Mesothelial cell of epicardium (in vitro differentiated cells): Measurements from ENCODE around the gene GNAT1. TPM values are rescaled to one million over a fixed set of nuclear protein-coding genes. Genes with fewer than 3 reads are reported as not detected.

ENCODE experiments used
- DNase-seq, 2 experiments: peaks; one replicate each; pipeline ENCODE4 v3.0.0; 2021; ENCODE audit warnings: low spot score in 2 of 2; ENCODE audit not compliant: unreplicated experiment in 2 of 2
- H3K27ac Mint-ChIP-seq: 2 replicates; pipeline ENCODE4 v1.8.0; 2021; ENCODE audit warnings: mixed read lengths
- H3K27me3 Mint-ChIP-seq: 2 replicates; pipeline ENCODE4 v1.8.0; 2021; ENCODE audit warnings: low read depth, mixed read lengths
- H3K36me3 Mint-ChIP-seq: 2 replicates; pipeline ENCODE4 v1.8.0; 2021; ENCODE audit warnings: mixed read lengths
- H3K4me1 Mint-ChIP-seq: 2 replicates; pipeline ENCODE4 v1.8.0; 2021; ENCODE audit warnings: mixed read lengths
- H3K4me3 Mint-ChIP-seq: 2 replicates; pipeline ENCODE4 v1.8.0; 2021; ENCODE audit warnings: mild to moderate bottlenecking, moderate library complexity, mixed read lengths
- H3K9me3 Mint-ChIP-seq: 2 replicates; pipeline ENCODE4 v1.8.0; 2021; ENCODE audit warnings: mixed read lengths
- CTCF ChIP-seq: fragments of 200-600 bp; sonication (generic); IDR thresholded peaks from one replicate; pipeline ENCODE4 v1.5.0; 2021; ENCODE audit warnings: antibody characterized with exemption; ENCODE audit not compliant: unreplicated experiment
- total RNA-seq: library from RNA; stranded (reverse); gene quantifications from 3 replicates; pipeline ENCODE4 v1.2.1, GENCODE V29; 2021

GNAT1 gene
- total RNA-seq, 1 donor from 2014 or later: 0.98 TPM

GRCh38 chr3:50194128-50194902 is 2.9 kb downstream of the GNAT1 start:
- no peaks in the 10 kb centered on the region for H3K36me3 Mint-ChIP-seq
- H3K27ac Mint-ChIP-seq: no peak overlapping the region
- no peak overlapping the region for H3K4me3 Mint-ChIP-seq
- H3K9me3 Mint-ChIP-seq: no peaks in the 10 kb centered on the region
- DNase-seq: peak in 1 of 2 experiments; percentile 76
- peaks cover 39% of the 10 kb centered on the region for H3K27me3 Mint-ChIP-seq
- H3K4me1 Mint-ChIP-seq: peaks cover 1% of the 10 kb centered on the region
- peak; percentile 76 for TF ChIP-seq CTCF

- Mint-ChIP-seq H3K36me3 (no peaks in the 10 kb centered on the region), H3K27ac (no peak overlapping the region), H3K27me3 (peaks cover 39% of the 10 kb centered on the region), H3K9me3 (no peaks in the 10 kb centered on the region), H3K4me3 (no peak overlapping the region), H3K4me1 (no peaks in the 10 kb centered on the region)
- DNase-seq: no peak
- TF ChIP-seq CTCF: peak; percentile 6
Observed at GRCh38 chr3:50194903-50195500, 3.6 kb downstream of the GNAT1 start.

- peaks cover 39% of the 10 kb centered on the region for H3K27me3 Mint-ChIP-seq
- H3K9me3 Mint-ChIP-seq: no peaks in the 10 kb centered on the region
- H3K4me3 Mint-ChIP-seq: no peak overlapping the region
- H3K4me1 Mint-ChIP-seq: no peaks in the 10 kb centered on the region
- no peak for DNase-seq
- H3K36me3 Mint-ChIP-seq: no peaks in the 10 kb centered on the region
- no peak overlapping the region for H3K27ac Mint-ChIP-seq
- TF ChIP-seq CTCF: no peak
Observed at GRCh38 chr3:50195501-50196252, 4.3 kb downstream of the GNAT1 start.

- no peak overlapping the region for H3K27ac Mint-ChIP-seq
- peaks cover 39% of the 10 kb centered on the region for H3K27me3 Mint-ChIP-seq
- no peaks in the 10 kb centered on the region for H3K4me1 Mint-ChIP-seq
- no peaks in the 10 kb centered on the region for H3K9me3 Mint-ChIP-seq
- DNase-seq: no peak
- TF ChIP-seq CTCF: no peak
- H3K4me3 Mint-ChIP-seq: no peak overlapping the region
- no peaks in the 10 kb centered on the region for H3K36me3 Mint-ChIP-seq
Observed at GRCh38 chr3:50196253-50196801, 4.9 kb downstream of the GNAT1 start.

GRCh38 chr3:50201573-50202315 is 10.3 kb downstream of the GNAT1 start:
- Mint-ChIP-seq H3K4me1 (peaks cover 1% of the 10 kb centered on the region), H3K27ac (no peak overlapping the region), H3K27me3 (peaks cover 36% of the 10 kb centered on the region), H3K4me3 (no peak overlapping the region), H3K36me3 (no peaks in the 10 kb centered on the region), H3K9me3 (no peaks in the 10 kb centered on the region)
- TF ChIP-seq CTCF: no peak
- DNase-seq: no peak
